Stimulated activated CD8-positive, alpha-beta memory T cell treated with anti-CD3 and anti-CD28 coated beads, Interleukin-12 subunit alpha, Interleukin-12 subunit beta, amount 100 ng/mL, for 4 hours (primary cell): ENCODE results near the gene SCFD1.
"Not testable (repeated sequence)": the region's sequence is repeated elsewhere in the genome, so short reads cannot be mapped to it uniquely, and the experiment has no call there.

Experiments used
- DNase-seq: peaks from one replicate; pipeline ENCODE4 v3.0.0-alpha.2; 2020; ENCODE audit warnings: low read depth

SCFD1 gene

DNA sequence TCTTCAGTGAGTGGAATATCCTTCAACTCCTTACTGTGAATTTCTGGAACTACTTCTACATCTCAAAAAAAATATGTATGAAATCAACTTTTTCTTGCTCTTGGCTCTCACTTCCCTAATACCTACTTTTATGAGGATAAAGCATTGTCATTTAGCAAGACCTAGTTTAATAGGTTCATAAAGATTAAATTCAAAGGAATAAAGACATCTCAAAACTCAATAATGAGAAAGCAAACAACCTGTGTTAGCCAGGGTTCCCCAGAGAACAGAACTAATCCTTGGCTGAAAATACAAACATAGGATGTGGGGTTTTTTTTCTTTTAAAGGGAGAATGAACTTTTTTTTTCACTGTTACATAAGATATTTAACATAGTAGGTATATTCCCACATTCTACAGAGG is 57.9 kb downstream of the SCFD1 start:
- DNase-seq, result no peak

DNA sequence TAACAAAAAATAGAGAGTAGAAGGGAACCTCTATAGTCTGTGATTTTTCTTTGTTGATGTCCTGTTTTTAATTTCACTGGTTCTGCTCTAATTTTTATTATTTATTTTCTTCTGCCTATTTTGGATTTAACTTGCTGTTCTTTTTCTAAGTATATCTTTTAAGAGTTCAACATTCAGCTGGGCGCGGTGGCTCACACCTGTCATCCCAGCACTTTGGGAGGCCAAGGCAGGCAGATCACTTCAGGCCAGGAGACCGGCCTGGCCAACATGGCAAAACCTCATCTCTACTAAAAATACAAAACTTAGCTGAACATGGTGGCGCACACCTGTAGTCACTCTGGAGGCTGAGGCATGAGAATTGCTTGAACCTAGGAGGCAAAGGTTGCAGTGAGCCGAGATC is 58.7 kb downstream of the SCFD1 start:
- not testable (repeated sequence) for DNase-seq

DNA sequence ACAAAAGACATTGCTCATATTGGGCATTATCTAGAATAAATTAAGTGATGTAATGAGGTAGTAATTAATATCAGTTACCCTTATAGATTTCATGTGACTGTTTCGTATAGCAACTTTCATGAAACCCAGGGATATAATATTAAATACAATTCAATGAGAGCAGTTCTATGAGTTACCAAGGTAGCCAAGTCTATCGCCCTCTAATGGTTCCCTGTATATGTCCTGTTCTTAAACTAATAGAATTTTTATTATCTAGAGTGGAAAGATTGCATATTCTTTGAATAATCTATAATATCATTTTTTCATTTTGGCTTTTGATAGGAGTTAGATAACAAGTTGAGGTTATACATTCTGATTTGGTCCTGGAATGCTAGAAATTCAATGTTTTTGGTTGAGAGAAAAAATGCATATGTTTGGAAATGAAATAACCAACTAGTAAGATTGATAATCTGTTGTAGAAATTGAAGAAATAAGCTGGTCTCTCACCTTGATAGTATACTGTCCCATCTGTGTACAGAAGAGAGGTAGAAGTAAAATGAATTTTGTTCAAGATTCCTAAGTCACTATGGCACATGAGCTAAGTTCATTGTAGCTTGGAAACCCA is 59.7 kb downstream of the SCFD1 start:
- DNase-seq, result no peak

DNA sequence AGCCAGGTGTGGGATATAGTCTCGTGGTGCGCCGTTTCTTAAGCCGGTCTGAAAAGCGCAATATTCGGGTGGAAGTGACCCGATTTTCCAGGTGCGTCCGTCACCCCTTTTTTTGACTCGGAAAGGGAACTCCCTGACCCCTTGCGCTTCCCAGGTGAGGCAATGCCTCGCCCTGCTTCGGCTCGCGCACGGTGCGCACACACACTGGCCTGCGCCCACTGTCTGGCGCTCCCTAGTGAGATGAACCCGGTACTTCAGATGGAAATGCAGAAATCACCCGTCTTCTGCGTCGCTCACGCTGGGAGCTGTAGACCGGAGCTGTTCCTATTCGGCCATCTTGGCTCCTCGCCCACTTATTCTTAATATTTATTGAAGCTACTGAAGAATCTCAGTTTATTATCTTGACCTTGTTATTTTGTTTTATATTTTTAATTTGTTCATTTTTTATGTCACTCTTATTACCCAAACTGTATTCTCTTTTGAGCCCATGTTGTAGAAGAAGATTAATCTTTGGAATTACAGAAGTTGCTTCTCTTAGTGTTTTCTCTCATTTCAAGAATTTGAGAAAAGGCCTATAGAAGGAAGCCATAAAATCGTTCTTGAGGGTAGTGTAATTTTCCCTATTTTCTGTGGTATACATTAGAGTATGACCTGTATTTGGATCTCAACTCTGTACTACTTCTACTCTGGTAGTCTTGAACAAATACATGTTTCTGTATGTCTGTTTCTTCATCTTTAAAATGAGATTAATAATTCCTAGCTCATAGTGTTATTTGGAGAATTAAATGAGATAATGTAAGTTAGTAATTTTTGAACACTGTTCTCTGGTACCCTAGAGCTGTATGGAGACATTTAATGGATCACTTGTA is 68.6 kb downstream of the SCFD1 start:
- DNase-seq, result not testable (repeated sequence)

DNA sequence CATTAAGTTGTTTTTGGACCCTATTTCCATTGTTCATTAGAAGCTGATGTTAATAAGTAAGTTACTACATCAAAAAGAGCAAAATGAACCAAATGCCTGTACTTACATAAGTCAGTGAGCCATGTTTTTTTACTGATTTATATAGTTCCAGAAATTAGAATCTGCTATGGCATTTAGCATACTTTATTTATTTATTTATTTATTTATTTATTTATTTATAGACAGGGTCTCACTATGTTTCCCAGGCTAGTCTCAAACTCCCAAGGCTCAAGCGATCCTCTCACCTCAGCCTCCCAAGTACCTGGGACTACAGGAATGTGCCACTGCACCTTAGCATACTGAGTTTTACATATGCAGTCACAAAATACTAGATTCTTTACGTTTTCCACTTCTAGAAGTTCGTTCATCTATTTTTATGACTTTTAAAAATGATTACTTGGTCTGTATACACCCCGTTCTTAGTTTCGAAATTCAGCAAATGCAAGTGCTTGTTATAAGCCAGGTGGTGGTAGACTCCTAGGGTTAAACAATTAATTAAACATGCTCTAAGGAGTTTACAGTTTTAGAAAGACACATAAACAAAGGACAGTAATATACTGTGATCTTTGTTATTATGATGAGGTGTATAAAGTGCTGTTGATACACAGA is 69.8 kb downstream of the SCFD1 start:
- DNase-seq, result no peak

DNA sequence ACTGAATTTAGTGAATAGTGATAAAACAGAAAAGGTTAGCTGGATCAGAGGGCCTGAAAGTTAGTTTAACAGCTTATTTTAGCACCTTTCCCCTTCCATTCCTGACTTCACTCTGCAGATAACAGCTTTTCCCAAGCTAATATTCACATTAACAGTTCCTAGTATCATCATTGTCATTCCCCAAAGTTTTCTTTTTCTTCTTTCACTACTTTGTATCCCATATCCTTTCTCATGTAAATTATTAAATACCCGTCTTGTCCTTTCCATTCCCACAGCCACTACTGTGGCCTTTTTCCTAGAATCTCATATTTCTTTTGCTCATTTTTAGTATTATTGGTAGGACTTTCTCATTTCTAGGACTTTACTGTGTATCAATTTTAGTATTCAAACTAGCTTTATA is 70.5 kb downstream of the SCFD1 start:
- DNase-seq, result no peak

DNA sequence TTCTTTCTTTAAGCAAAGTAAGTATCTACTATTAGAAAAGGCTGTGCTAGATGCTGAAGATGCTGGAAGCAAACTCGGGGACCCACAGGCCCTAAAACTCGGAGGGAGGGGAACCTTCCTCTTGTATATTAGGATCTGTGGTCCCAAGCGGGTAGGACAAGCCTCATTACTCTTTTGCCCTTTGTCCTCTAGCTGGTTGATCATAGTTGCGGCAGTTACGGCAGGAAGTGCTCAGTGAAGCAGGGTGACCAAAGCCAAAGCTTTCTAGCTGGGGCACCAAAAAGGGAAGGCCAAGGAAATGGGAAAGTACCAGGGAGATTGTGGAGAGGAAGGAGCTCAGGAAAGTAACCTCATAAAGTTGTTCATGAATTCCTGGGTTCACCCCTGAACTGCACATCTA is 76.3 kb downstream of the SCFD1 start:
- no peak for DNase-seq

DNA sequence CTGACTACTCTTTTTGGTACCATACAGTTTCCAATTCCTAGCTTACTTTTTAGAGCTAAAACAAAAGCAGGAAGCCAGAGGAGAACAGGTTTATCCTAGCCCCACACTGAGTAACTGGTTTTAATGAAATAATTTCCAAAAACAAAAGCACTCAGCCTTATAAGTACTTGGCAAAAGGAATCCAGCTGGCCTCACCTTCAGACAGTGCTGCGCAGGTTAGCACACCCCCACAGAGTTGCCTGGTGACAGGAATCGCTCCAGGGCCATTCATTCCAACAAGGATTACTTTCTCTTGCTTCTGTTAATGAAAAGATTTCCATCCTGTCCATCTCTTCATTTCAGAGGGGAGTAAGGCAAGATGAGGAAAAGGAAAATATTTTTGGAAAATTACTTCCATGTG is 84.6 kb downstream of the SCFD1 start:
- no peak for DNase-seq

DNA sequence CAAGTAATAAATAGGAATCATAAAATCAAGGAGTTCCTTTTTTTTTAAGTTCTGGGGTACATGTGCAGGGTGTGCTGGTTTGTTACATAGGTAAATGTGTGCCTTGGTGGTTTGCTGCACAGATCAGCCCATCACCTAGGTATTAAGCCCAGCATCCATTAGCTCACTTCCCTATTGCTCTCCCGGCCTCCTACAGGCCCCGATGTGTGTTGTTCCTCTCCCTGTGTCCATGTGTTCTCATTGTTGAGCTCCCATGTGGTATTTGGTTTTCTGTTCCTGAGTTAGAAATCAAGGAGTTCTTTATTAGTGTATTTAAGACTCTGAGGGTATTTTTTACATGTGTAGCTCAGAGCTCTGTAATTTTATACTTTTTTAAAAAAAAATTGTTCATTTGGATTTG is 86.0 kb downstream of the SCFD1 start:
- DNase-seq, result no peak

DNA sequence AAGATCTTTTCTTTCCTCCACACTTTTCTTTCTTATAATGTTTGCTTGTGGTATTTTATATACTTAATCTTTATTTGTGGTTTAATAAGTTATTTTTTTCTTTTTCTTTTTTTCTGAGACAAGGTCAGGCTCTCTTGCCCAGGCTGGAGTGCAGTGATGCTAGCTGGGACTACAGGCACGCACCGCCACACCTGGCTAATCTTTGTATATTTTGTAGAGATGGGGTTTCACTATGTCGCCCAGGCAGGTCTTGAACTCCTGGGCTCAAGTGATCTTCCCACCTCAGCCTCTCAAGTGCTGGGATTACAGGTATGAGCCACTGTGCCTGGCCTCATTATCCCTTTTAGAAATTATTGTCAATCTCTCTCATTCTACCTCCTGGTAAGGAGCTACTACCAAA is 87.1 kb downstream of the SCFD1 start:
- no peak for DNase-seq

DNA sequence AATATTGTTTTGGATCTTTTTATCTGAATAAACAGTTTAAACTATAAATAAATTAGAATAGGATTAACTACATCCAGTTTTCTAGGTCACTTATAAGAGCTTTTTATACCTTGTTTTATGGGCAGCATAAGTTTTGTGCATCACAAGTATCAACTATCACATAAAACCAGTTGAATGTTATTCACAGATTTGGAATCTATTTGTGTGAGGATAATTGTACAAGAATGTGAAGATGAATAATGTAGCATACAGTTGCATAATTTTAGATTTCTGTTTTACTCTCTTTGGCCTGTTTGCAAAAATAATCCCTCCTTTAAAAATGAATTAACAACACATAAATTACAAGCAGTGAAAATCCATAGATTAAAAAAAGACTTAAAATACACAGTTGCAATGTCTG is 88.8 kb downstream of the SCFD1 start:
- no peak for DNase-seq

DNA sequence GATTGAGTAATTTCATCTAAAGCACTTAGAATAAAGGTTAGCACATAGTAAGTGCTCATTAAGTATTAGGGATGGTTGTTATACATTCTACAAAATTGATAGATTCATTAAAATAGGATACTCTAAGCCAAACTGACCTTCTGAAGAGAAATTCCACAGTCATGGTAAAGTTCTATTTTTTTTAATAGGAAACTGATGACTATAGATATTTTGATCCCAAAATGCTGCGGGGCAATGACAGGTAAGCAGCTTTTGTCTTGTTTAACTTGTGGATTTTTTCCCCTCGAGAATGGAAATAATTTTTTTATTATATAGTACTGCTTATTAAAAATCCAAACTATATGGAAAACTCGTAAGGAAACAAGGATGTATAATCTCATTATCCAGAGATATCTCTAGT is 97.0 kb downstream of the SCFD1 start:
- no peak for DNase-seq

DNA sequence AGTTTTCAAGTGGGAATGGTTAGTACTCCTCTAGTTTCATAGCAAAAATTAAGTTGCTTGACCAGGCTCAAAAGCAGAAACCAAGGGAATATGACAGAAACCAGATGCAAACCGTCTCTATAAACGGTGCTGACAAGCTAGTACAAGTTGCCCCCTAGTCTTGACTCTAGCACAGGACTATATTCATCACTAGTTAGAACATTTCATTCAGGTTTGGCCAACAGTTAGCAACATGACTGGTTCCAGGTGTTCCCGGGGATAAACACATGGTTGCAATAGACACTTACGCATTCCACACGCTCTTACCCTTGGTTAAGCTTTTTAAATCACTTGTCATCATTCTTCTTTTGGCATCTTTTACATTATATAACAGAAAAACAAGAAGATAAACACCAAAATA is 103.6 kb downstream of the SCFD1 start:
- no peak for DNase-seq

DNA sequence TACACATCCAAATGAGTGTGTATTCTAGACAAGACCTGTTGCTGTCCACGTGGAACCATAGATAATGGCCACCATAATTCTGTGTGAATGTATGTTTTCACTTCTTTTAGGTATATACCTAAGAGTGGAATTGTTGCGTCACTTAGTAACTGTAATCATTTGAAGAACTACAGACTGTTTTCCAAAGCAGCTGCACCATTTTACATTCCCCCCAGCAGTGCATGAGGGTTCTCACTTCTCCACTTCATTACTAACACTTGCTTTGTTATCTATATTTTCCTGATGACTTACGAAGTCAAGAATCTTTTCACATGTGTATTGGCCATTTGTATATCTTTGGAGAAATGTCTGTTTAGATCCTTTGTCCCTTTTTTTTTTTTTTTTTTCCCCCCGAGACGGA is 106.4 kb downstream of the SCFD1 start:
- no peak for DNase-seq

DNA sequence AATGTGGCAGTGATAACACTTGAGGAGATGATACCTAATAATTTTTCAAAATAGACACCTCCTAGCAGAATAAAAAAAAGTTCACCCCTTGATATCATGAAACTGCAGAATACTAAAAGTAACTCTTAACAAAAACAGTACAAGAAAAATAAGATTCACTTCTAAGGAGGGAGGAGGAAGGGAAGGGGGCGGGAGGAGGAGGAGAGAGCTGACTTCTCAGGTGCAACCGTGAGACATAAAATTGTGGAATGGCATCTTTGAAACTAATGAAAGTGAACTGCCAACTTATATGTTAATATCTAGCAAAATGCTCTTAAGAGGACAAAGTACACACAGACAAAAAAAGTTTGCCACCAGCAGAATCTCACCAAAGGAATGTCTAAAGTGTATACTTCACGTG is 115.8 kb downstream of the SCFD1 start:
- no peak for DNase-seq

DNA sequence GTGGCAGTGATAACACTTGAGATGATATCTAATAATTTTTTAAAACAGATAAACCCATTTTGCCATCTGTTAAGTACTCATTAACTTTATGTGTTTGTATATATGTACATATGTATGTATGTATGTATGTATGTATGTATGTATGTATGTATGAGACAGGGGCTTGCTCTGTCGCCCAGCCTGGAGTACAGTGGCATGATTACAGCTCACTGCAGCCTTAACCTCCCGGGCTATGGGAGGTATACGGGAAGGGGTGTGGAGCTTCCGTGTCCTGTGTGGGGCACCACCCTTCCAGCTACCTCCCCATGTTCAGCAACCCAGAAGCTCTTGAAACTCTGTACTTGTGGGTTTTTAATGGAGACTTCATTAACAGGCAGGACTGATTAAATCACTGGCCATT is 116.9 kb downstream of the SCFD1 start:
- no peak for DNase-seq

DNA sequence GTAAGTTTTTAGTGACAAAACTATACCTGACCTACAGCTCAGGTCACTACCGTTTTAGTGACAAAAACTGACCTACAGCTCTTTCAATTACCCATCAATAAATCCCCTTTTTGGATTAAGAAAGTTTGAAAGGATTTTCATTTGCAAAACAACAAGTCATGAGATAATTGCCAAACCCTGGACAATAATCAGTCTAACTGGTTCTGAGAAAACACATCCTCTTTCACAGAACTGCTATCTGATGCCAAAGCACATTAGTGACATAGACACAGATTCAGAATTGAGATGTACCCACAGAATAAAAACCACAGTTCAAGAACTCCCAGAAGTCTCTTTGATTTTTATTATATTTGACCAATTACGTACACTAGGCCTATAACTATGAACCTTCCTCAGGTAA is 126.2 kb downstream of the SCFD1 start:
- no peak for DNase-seq

DNA sequence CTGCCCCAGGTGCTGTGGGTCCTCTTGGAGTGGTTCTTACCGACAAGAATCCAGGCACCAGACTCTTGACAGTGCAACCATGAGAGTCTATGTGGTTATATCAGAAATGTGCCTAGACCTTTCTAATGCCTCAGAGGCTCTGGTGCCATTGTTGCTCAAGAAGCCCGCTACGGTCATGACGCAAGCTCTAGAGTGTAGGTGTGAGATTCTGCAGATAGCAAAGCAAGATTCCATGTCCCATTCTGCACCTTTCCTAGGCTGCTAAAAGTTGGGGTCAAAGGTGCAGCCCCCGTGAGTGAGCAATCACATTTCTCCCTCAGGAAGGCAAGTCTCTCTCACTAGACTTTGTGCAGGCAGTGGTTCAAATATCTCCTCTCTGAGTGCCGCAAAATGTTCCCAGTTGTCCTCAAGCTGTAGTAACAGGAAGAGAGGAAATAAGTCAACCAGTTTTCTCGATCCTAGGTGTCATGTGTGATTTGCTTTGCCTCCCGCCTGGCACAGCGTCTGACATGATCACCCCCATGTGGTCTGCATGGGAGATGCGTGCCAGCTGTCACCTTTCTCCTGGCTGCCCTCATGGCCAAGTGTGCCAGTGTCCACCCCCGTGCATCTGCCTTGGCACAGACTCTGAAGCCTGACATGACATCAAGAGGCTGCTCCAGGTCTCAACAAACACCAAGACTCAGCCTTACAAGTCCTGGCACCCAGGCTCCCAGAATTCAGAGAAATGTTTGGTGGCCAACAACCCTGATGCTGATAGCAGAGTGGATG is 129.7 kb downstream of the SCFD1 start:
- DNase-seq, result no peak

DNA sequence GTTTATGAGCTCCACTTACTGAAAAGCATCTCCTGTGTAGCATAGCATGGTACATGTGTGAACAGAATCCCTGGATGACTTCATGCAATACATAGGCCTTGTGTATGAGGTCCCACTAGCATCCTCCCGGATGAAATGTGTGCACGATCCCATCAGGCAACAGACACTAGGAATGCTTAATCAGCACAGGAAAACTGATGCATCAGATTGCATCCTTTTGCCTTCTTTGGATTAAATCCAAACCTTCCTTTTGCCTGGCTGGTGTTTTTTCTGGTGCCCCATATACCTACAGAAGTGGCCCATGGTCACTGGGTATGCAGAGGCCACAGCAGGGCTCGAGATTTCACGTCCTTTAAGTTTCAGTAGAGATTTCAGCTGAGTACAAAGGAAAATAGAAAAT is 131.3 kb downstream of the SCFD1 start:
- no peak for DNase-seq

DNA sequence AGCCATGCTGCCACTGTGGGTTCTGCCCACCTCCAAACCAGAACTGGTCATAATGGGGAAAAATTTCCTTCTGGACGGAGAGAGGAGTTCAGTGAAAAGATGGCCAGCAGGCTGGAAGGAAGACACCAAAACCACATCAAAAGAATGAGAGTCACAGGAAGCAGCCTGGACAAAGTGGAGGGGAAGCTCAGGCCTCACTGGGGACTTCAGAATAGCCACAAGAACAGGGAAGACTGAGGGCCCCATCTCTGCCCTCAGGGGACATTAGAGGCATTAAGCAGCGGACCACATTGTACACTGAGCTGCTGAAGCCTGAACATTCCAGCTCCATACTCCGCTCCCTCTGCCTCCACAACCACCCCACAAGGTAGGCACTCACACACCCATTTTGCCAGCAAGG is 132.7 kb downstream of the SCFD1 start:
- no peak for DNase-seq

DNA sequence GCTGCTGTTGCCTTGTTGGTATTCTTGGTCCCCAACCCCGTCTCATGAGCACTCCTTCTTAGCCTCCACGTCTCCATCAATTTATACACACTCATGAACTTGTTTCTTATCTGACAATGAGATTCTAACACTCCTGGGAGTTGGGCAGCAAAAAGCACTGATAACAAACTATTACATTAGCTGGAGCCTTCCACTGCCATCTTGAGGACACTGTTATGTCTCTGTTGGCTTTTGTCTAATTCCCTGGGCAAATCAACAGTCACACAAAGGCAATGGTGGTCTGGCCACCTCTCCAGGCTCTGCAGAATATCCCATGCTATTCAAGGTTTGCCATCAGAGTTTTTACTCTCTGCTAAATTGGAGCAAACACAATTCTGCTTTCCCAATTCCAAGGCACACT is 134.5 kb downstream of the SCFD1 start:
- DNase-seq, result no peak

DNA sequence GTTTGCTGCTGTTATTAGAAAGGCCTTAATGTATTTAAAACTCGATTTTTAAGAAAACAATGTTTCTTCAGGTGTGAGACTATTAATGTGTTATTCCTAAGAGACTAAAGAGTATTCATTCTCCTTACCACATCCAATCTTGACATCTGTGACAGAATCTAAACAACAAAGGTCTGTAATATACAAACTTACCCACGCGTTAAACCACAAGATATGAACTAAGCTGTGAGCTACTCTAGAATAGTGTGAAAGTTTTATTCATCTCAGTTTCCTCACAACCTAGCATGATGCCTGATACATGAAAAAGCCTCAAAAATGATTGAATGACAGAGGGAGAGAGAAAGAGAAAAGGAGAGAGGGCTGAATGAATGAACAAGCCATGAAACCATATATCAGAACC is 135.0 kb downstream of the SCFD1 start:
- DNase-seq, result no peak
